ENCODE results near the gene MBD2. TPM values are rescaled to one million over a fixed set of nuclear protein-coding genes. Genes with fewer than 3 reads are reported as not detected.

Gene MBD2
- total RNA-seq, 1 experiment from 2014 or later = 79.7 TPM

DNA sequence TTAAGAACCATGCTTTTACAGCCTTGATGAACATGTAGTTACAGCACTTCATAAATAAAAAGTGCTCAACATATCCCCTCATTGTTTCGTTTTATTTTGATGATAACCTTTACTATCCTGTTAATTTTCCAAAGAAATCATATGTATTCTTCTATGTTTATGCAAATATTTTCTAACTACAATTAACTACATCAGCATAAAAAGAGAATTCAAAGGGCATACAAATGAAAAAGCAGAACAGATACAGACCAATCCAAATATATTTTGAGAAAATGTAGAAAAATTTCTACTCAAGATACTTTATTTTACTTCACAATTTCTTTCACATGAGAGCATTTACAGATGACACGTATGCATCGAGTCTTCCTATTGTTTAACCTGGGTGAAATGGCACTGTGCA lies 69.1 kb downstream of the MBD2 start:
- no peak for DNase-seq (ENCODE audit: low spot score)
- ChIA-PET POLR2A (ENCODE audit: low non-redundant PET) (no interaction called here), CTCF (no interaction called here)
- no peak for TF ChIP-seq EZH2 (IDR thresholded peaks at IDR 0.05; ENCODE audit: borderline replicate concordance, low read depth, low read length, poor library complexity, severe bottlenecking)
- TF ChIP-seq, protein P1, sequence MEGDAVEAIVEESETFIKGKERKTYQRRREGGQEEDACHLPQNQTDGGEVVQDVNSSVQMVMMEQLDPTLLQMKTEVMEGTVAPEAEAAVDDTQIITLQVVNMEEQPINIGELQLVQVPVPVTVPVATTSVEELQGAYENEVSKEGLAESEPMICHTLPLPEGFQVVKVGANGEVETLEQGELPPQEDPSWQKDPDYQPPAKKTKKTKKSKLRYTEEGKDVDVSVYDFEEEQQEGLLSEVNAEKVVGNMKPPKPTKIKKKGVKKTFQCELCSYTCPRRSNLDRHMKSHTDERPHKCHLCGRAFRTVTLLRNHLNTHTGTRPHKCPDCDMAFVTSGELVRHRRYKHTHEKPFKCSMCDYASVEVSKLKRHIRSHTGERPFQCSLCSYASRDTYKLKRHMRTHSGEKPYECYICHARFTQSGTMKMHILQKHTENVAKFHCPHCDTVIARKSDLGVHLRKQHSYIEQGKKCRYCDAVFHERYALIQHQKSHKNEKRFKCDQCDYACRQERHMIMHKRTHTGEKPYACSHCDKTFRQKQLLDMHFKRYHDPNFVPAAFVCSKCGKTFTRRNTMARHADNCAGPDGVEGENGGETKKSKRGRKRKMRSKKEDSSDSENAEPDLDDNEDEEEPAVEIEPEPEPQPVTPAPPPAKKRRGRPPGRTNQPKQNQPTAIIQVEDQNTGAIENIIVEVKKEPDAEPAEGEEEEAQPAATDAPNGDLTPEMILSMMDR (conservative IDR thresholded peaks at IDR 0.05; ENCODE audit: low read depth, low read length) = no peak
- no peaks in the 10 kb centered on the region for H3K27me3 ChIP-seq (replicated peaks; ENCODE audit: insufficient read depth, low read depth, low read length, poor library complexity)
- intact Hi-C loops (cut with micrococcal nuclease; ENCODE audit: unreplicated experiment) = no loop called here
- no peaks in the 10 kb centered on the region for H3K9me3 ChIP-seq (ENCODE audit: low read depth, low read length, poor library complexity, severe bottlenecking)
- BruUV-seq (replicated peaks) = no TSS peak
- H3K4me1 ChIP-seq (ENCODE audit: insufficient read depth, low read length, poor library complexity, severe bottlenecking) = no peaks in the 10 kb centered on the region
- no peak overlapping the region for H3K27ac ChIP-seq (ENCODE audit: low read depth, low read length, poor library complexity, severe bottlenecking)
- peaks cover 16% of the 10 kb centered on the region for H3K36me3 ChIP-seq (ENCODE audit: insufficient read depth, low read length, poor library complexity, severe bottlenecking)
- H3K4me3 ChIP-seq (ENCODE audit: low read depth, low read length, poor library complexity, severe bottlenecking) = no peak overlapping the region

DNA sequence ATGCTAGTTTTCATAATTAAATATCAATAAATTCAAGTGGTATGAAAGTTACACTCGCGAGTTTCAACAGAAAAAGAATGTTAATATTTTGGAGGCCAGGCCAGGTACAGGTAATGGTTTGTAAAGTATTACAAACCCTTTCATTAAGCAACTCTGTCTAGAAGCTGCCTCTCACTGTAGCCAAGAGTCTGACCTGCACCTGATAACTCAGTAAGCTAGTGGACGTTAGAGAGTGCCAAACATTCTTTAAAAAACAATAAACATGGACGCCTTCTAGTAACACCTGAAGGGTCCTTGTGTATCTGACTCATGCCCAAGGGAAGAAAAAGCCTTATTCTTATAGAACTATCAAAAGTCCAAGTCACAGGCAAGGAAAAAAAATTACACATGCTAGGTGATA lies 70.2 kb downstream of the MBD2 start:
- CTCF ChIA-PET = no interaction called here
- intact Hi-C loops (cut with micrococcal nuclease; ENCODE audit: unreplicated experiment) = no loop called here
- Histone ChIP-seq H3K4me1 (ENCODE audit: insufficient read depth, low read length, poor library complexity, severe bottlenecking) (no peaks in the 10 kb centered on the region), H3K27me3 (replicated peaks; ENCODE audit: insufficient read depth, low read depth, low read length, poor library complexity) (no peaks in the 10 kb centered on the region), H3K27ac (ENCODE audit: low read depth, low read length, poor library complexity, severe bottlenecking) (no peak overlapping the region), H3K36me3 (ENCODE audit: insufficient read depth, low read length, poor library complexity, severe bottlenecking) (peaks cover 10% of the 10 kb centered on the region), H3K4me3 (ENCODE audit: low read depth, low read length, poor library complexity, severe bottlenecking) (no peak overlapping the region), H3K9me3 (ENCODE audit: low read depth, low read length, poor library complexity, severe bottlenecking) (no peaks in the 10 kb centered on the region)
- POLR2A ChIA-PET (ENCODE audit: low non-redundant PET) = no interaction called here
- BruUV-seq (replicated peaks) = no TSS peak
- no peak for TF ChIP-seq EZH2 (IDR thresholded peaks at IDR 0.05; ENCODE audit: borderline replicate concordance, low read depth, low read length, poor library complexity, severe bottlenecking)
- TF ChIP-seq, protein P1 (conservative IDR thresholded peaks at IDR 0.05; ENCODE audit: low read depth, low read length) = no peak
- DNase-seq (ENCODE audit: low spot score) = no peak

DNA sequence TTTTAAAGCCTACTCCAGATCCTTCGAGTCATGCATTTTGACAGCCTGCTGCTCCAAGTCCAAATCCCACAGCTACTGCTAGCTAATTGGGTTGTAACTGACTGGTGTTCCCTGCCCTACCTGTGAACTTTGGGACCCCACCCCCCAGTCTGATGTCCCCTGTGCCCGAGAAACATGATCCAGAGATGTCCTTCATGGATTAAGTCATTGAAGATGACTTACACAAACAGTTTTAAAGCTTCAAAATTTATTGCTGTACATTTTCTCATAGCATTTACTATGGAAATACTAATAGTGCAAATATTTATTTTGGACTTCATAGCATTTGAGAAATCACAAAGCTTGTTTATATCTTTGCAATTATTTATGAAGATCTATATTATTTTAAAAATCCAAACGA lies 73.1 kb downstream of the MBD2 start:
- no peak for TF ChIP-seq EZH2 (IDR thresholded peaks at IDR 0.05; ENCODE audit: borderline replicate concordance, low read depth, low read length, poor library complexity, severe bottlenecking)
- TF ChIP-seq, protein P1 (conservative IDR thresholded peaks at IDR 0.05; ENCODE audit: low read depth, low read length) = no peak
- ChIA-PET CTCF (interaction anchor here (1.0 kb wide), 1 partner anchor 24 kb away, joined by 6 read pairs; no protein-coding TSS in a partner anchor), POLR2A (ENCODE audit: low non-redundant PET) (no interaction called here)
- BruUV-seq (replicated peaks) = no TSS peak
- no peaks in the 10 kb centered on the region for H3K27me3 ChIP-seq (replicated peaks; ENCODE audit: insufficient read depth, low read depth, low read length, poor library complexity)
- H3K9me3 ChIP-seq (ENCODE audit: low read depth, low read length, poor library complexity, severe bottlenecking) = no peaks in the 10 kb centered on the region
- H3K4me1 ChIP-seq (ENCODE audit: insufficient read depth, low read length, poor library complexity, severe bottlenecking) = no peaks in the 10 kb centered on the region
- H3K4me3 ChIP-seq (ENCODE audit: low read depth, low read length, poor library complexity, severe bottlenecking) = no peak overlapping the region
- no peak for DNase-seq (ENCODE audit: low spot score)
- H3K27ac ChIP-seq (ENCODE audit: low read depth, low read length, poor library complexity, severe bottlenecking) = no peak overlapping the region
- intact Hi-C loops (cut with micrococcal nuclease; ENCODE audit: unreplicated experiment) = no loop called here
- no peaks in the 10 kb centered on the region for H3K36me3 ChIP-seq (ENCODE audit: insufficient read depth, low read length, poor library complexity, severe bottlenecking)
